ENCODE measurements around the gene CEACAM8. TPM values are rescaled to one million over a fixed set of nuclear protein-coding genes. Genes with fewer than 3 reads are reported as not detected.
"Not testable (repeated sequence)": the region's sequence is repeated elsewhere in the genome, so short reads cannot be mapped to it uniquely, and the experiment has no call there.

CEACAM8 gene
- total RNA-seq, 1 donor from 2014 or later, result not detected

- Mint-ChIP-seq H3K36me3 (ENCODE audit: low read depth) (no peaks in the 10 kb centered on the region), H3K4me1 (ENCODE audit: low read depth) (no peaks in the 10 kb centered on the region), H3K4me3 (ENCODE audit: unreplicated experiment) (no peak overlapping the region), H3K9me3 (ENCODE audit: low read depth) (no peaks in the 10 kb centered on the region), H3K27me3 (ENCODE audit: low read depth) (peaks cover 41% of the 10 kb centered on the region), H3K27ac (ENCODE audit: unreplicated experiment) (no peak overlapping the region)
- no peak for DNase-seq (ENCODE audit: low spot score)
- TF ChIP-seq CTCF (IDR thresholded peaks at IDR 0.05), result no peak
Observed at GRCh38 chr19:42560731-42561130, 34.0 kb downstream of the CEACAM8 start.

GRCh38 chr19:42558450-42559150 lies 36.1 kb downstream of the CEACAM8 start:
- Mint-ChIP-seq H3K4me1 (ENCODE audit: low read depth) (no peaks in the 10 kb centered on the region), H3K9me3 (ENCODE audit: low read depth) (no peaks in the 10 kb centered on the region), H3K27ac (ENCODE audit: unreplicated experiment) (no peak overlapping the region), H3K4me3 (ENCODE audit: unreplicated experiment) (no peak overlapping the region), H3K27me3 (ENCODE audit: low read depth) (peaks cover 46% of the 10 kb centered on the region), H3K36me3 (ENCODE audit: low read depth) (no peaks in the 10 kb centered on the region)
- TF ChIP-seq CTCF (IDR thresholded peaks at IDR 0.05), result no peak
- DNase-seq (ENCODE audit: low spot score), result no peak

- H3K36me3 Mint-ChIP-seq (ENCODE audit: low read depth); H3K9me3 Mint-ChIP-seq (ENCODE audit: low read depth); H3K4me1 Mint-ChIP-seq (ENCODE audit: low read depth); H3K27ac Mint-ChIP-seq (ENCODE audit: unreplicated experiment); H3K4me3 Mint-ChIP-seq (ENCODE audit: unreplicated experiment); DNase-seq (ENCODE audit: low spot score): not testable (repeated sequence)
- H3K27me3 Mint-ChIP-seq (ENCODE audit: low read depth), result peaks cover 42% of the 10 kb centered on the region
Observed at GRCh38 chr19:42557386-42557871, 37.3 kb downstream of the CEACAM8 start.

- Mint-ChIP-seq H3K9me3 (ENCODE audit: low read depth) (no peaks in the 10 kb centered on the region), H3K27me3 (ENCODE audit: low read depth) (peaks cover 35% of the 10 kb centered on the region), H3K27ac (ENCODE audit: unreplicated experiment) (no peak overlapping the region), H3K36me3 (ENCODE audit: low read depth) (no peaks in the 10 kb centered on the region), H3K4me3 (ENCODE audit: unreplicated experiment) (no peak overlapping the region), H3K4me1 (ENCODE audit: low read depth) (no peaks in the 10 kb centered on the region)
- TF ChIP-seq CTCF (IDR thresholded peaks at IDR 0.05), result no peak
- no peak for DNase-seq (ENCODE audit: low spot score)
Observed at GRCh38 chr19:42555801-42556200, 38.9 kb downstream of the CEACAM8 start.

GRCh38 chr19:42555317-42555716 lies 39.4 kb downstream of the CEACAM8 start:
- Mint-ChIP-seq H3K36me3 (ENCODE audit: low read depth) (no peaks in the 10 kb centered on the region), H3K27me3 (ENCODE audit: low read depth) (peaks cover 30% of the 10 kb centered on the region), H3K27ac (ENCODE audit: unreplicated experiment) (no peak overlapping the region), H3K4me1 (ENCODE audit: low read depth) (no peaks in the 10 kb centered on the region), H3K4me3 (ENCODE audit: unreplicated experiment) (no peak overlapping the region), H3K9me3 (ENCODE audit: low read depth) (no peaks in the 10 kb centered on the region)
- no peak for DNase-seq (ENCODE audit: low spot score)
- TF ChIP-seq CTCF (IDR thresholded peaks at IDR 0.05), result no peak

GRCh38 chr19:42554046-42554575 lies 40.6 kb downstream of the CEACAM8 start:
- H3K27ac Mint-ChIP-seq (ENCODE audit: unreplicated experiment), result no peak overlapping the region
- peaks cover 24% of the 10 kb centered on the region for H3K27me3 Mint-ChIP-seq (ENCODE audit: low read depth)
- peaks cover 3% of the 10 kb centered on the region for H3K36me3 Mint-ChIP-seq (ENCODE audit: low read depth)

More at GRCh38 chr19:42554046-42554575, 40.6 kb downstream of the CEACAM8 start:
- no peak overlapping the region for H3K4me3 Mint-ChIP-seq (ENCODE audit: unreplicated experiment)
- TF ChIP-seq CTCF (IDR thresholded peaks at IDR 0.05), result no peak
- no peak for DNase-seq (ENCODE audit: low spot score)
- peaks cover 5% of the 10 kb centered on the region for H3K9me3 Mint-ChIP-seq (ENCODE audit: low read depth)
- no peaks in the 10 kb centered on the region for H3K4me1 Mint-ChIP-seq (ENCODE audit: low read depth)
